Large intestine (tissue), 3 donors: Measurements from ENCODE around the gene CCDC8. TPM values are rescaled to one million over a fixed set of nuclear protein-coding genes. Genes with fewer than 3 reads are reported as not detected.

Experiments
- DNase-seq, 2 donors: peaks; one replicate each; pipeline versions ENCODE4 v3.0.0 to v3.0.0-alpha.2; 2013
- H3K27ac ChIP-seq: one replicate; pipeline ENCODE4 v1.5.1; 2013; ENCODE audit warnings: low read length
- H3K27me3 ChIP-seq: 2 replicates; pipeline ENCODE4 v1.6.1; 2013; ENCODE audit warnings: low read length; ENCODE audit not compliant: control insufficient read depth, insufficient read depth
- H3K36me3 ChIP-seq: 2 replicates; pipeline ENCODE4 v1.6.1; 2013; ENCODE audit warnings: low read length; ENCODE audit not compliant: control insufficient read depth, insufficient read depth
- H3K4me1 ChIP-seq: one replicate; pipeline ENCODE4 v1.6.1; 2013; ENCODE audit warnings: low read length; ENCODE audit not compliant: control insufficient read depth, insufficient read depth
- H3K4me3 ChIP-seq: one replicate; pipeline ENCODE4 v1.5.1; 2013; ENCODE audit warnings: low read length
- H3K9me3 ChIP-seq: one replicate; pipeline ENCODE4 v1.6.1; 2013; ENCODE audit warnings: mild to moderate bottlenecking, low read depth, low read length, moderate library complexity; ENCODE audit not compliant: control insufficient read depth
- WGBS: methylation state at CpG from one replicate; pipeline ENCODE4 v1.1.5; 2013; ENCODE audit warnings: low lambda C conversion rate; ENCODE audit not compliant: insufficient coverage; 5-methylcytosine and 5-hydroxymethylcytosine counted together
- polyA plus RNA-seq: library from polyadenylated mRNA; unstranded; fragments of 120-200 nt; gene quantifications from one replicate; pipeline ENCODE4 v1.2.1, GENCODE V29; 2013

Gene CCDC8
- polyA plus RNA-seq, 1 donor: 44.8 TPM

- Histone ChIP-seq H3K4me3 (no peak overlapping the region), H3K27me3 (no peaks in the 10 kb centered on the region), H3K9me3 (no peaks in the 10 kb centered on the region), H3K27ac (peak overlapping the region; percentile 29), H3K36me3 (peaks cover 42% of the 10 kb centered on the region), H3K4me1 (peaks cover 2% of the 10 kb centered on the region)
- no peak for DNase-seq
- WGBS: no CpG with 5 or more reads among the region's 21 CpGs
Measured at GRCh38 chr19:46392252-46392801, 21.0 kb downstream of the CCDC8 start.

GRCh38 chr19:46391296-46392251 is 21.8 kb downstream of the CCDC8 start:
- no peak overlapping the region for H3K4me3 ChIP-seq
- H3K27ac ChIP-seq: no peak overlapping the region

GRCh38 chr19:46390866-46391265 is 22.5 kb downstream of the CCDC8 start:
- Histone ChIP-seq H3K36me3 (peaks cover 55% of the 10 kb centered on the region), H3K27me3 (no peaks in the 10 kb centered on the region), H3K4me3 (no peak overlapping the region), H3K9me3 (no peaks in the 10 kb centered on the region), H3K4me1 (peaks cover 2% of the 10 kb centered on the region), H3K27ac (no peak overlapping the region)
- WGBS: no CpG with 5 or more reads among the region's 18 CpGs
- DNase-seq: no peak

More at GRCh38 chr19:46391296-46392251, 21.8 kb downstream of the CCDC8 start:
- no CpG with 5 or more reads among the region's 33 CpGs for WGBS
- Histone ChIP-seq H3K9me3 (no peaks in the 10 kb centered on the region), H3K4me1 (peaks cover 2% of the 10 kb centered on the region), H3K27me3 (no peaks in the 10 kb centered on the region), H3K36me3 (peaks cover 50% of the 10 kb centered on the region)
- no peak for DNase-seq

- DNase-seq: no peak
- Histone ChIP-seq H3K27me3 (no peaks in the 10 kb centered on the region), H3K4me1 (peaks cover 2% of the 10 kb centered on the region), H3K9me3 (no peaks in the 10 kb centered on the region), H3K27ac (no peak overlapping the region), H3K4me3 (no peak overlapping the region), H3K36me3 (peaks cover 57% of the 10 kb centered on the region)
- no CpG with 5 or more reads among the region's 16 CpGs for WGBS
Measured at GRCh38 chr19:46390121-46390858, 23.1 kb downstream of the CCDC8 start.

GRCh38 chr19:46388311-46389095 is 24.9 kb downstream of the CCDC8 start:
- peaks cover 2% of the 10 kb centered on the region for H3K4me1 ChIP-seq
- H3K27me3 ChIP-seq: no peaks in the 10 kb centered on the region
- WGBS: no CpG with 5 or more reads among the region's 25 CpGs
- no peak for DNase-seq
- no peaks in the 10 kb centered on the region for H3K9me3 ChIP-seq
- H3K27ac ChIP-seq: no peak overlapping the region
- no peak overlapping the region for H3K4me3 ChIP-seq
- peaks cover 75% of the 10 kb centered on the region for H3K36me3 ChIP-seq

- 100% methylated on average over 1 of the region's 10 CpGs for WGBS
- H3K4me1 ChIP-seq: peaks cover 2% of the 10 kb centered on the region
- peaks cover 83% of the 10 kb centered on the region for H3K36me3 ChIP-seq
- no peak for DNase-seq
- H3K4me3 ChIP-seq: no peak overlapping the region
- H3K27me3 ChIP-seq: no peaks in the 10 kb centered on the region
- no peak overlapping the region for H3K27ac ChIP-seq
- no peaks in the 10 kb centered on the region for H3K9me3 ChIP-seq
Measured at GRCh38 chr19:46387713-46388130, 25.6 kb downstream of the CCDC8 start.

- Histone ChIP-seq H3K4me3 (no peak overlapping the region), H3K27ac (no peak overlapping the region), H3K4me1 (peaks cover 2% of the 10 kb centered on the region), H3K36me3 (peaks cover 89% of the 10 kb centered on the region), H3K9me3 (no peaks in the 10 kb centered on the region), H3K27me3 (no peaks in the 10 kb centered on the region)
- WGBS: no CpG with 5 or more reads among the region's 30 CpGs
- DNase-seq: no peak
Measured at GRCh38 chr19:46386996-46387712, 26.2 kb downstream of the CCDC8 start.

- DNase-seq: no peak
- no peak overlapping the region for H3K4me3 ChIP-seq
- H3K27ac ChIP-seq: no peak overlapping the region
- H3K27me3 ChIP-seq: no peaks in the 10 kb centered on the region
- H3K4me1 ChIP-seq: no peaks in the 10 kb centered on the region
- H3K9me3 ChIP-seq: no peaks in the 10 kb centered on the region
- peaks cover 90% of the 10 kb centered on the region for H3K36me3 ChIP-seq
- WGBS: no CpG with 5 or more reads among the region's 10 CpGs
Measured at GRCh38 chr19:46386151-46386550, 27.2 kb downstream of the CCDC8 start.

- Histone ChIP-seq H3K4me1 (no peaks in the 10 kb centered on the region), H3K4me3 (no peak overlapping the region), H3K27me3 (no peaks in the 10 kb centered on the region), H3K27ac (no peak overlapping the region), H3K9me3 (no peaks in the 10 kb centered on the region), H3K36me3 (peaks cover 85% of the 10 kb centered on the region)
- 100% methylated on average over 1 of the region's 11 CpGs for WGBS
- no peak for DNase-seq
Measured at GRCh38 chr19:46385636-46386035, 27.7 kb downstream of the CCDC8 start.
